Cerebellar nuclear complex (tissue), 1 donor: ENCODE measurements around the gene SENP8.
"Not testable (repeated sequence)": the region's sequence is repeated elsewhere in the genome, so short reads cannot be mapped to it uniquely, and the experiment has no call there.

Source experiments
- DNase-seq, 2 experiments: peaks; one replicate each; lab custom pipeline; 2025; lab: John Stamatoyannopoulos, UW

The SENP8 gene

GRCh38 chr15:72155635-72156616, 37.7 kb downstream of the SENP8 start:
- peak; percentile 51 to 80 for DNase-seq

DNA sequence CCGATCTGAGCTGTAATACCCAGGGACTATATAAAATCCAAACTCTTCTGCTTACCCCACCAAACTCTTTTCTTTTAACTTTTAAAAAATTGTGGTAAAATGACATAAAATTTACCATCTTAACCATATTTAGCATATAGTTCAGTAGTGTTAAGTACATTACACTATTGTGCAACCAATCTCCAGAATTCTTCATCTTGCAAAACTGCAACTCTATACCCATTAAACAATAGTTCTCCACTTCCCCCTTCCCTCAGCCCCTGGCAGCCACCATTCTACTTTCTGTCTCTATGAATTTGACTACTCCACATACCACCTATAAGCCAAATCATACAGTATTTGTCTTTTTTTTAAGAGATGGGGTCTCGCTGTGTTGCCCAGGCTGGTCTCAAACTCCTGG, 38.7 kb downstream of the SENP8 start:
- no peak for DNase-seq

DNA sequence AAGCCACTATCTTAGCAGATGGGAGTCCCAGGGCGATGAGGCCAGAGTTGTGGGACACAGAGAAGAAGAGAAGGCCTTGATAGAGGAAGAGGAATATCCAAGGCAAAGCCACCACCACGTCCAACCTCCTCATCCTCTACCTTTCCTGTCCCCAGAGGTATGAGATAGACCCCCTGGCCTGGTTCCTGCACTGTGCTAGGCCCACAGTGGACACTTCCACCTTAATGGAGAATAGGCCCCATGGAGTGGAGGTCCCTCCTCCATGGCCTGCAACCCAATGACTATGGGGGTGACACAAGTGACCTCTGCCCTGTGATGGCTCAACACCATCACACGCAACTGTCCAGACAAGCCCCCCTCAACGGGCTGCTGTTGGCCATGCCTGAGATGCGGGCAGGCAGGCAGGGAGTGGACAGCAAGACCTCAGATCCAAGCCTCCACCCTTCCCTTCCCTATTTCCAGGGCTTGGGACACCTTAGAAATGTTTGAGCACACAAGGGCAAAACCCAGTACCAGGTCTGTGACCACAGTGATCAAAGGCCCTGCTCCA, 42.6 kb downstream of the SENP8 start:
- no peak for DNase-seq

- DNase-seq: no peak
Observed at GRCh38 chr15:72161361-72162132, 43.3 kb downstream of the SENP8 start.

GRCh38 chr15:72162569-72162968, 44.4 kb downstream of the SENP8 start:
- DNase-seq: no peak

- DNase-seq: no peak
Observed at GRCh38 chr15:72163719-72164118, 45.5 kb downstream of the SENP8 start.

DNA sequence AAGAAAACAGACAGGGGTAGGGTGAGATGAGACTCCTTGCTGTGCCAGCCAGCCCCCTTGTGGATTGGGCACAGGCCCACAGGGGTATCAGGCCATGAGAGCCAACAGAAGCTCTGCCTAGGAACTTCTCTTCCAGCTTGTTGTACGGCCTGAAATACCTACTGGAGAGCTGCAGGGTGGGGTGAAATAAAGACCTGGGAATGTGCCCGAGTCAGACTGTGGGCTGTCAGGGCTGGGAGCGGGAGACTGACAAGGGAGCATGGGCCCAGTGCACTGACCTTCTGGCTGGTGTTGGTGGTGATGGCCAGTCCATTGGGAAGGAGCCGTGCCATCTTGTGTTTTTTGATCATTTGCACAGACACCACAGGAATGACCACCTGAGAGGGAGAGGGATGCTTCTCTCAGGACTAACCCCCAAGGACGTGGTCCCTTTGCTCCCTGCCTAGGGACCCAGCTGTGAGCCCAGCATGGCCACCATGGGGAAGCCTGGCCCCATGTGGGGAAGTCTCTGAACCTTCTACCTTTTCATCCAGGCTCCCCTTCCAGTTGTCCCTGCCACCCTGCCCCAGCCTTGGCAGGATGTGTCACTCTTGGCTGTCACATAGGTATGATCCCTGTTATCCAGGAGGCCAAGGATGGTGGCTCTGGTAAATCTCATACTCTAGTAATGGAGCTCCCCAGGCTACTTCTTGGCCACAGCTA, 48.7 kb downstream of the SENP8 start:
- no peak for DNase-seq

DNA sequence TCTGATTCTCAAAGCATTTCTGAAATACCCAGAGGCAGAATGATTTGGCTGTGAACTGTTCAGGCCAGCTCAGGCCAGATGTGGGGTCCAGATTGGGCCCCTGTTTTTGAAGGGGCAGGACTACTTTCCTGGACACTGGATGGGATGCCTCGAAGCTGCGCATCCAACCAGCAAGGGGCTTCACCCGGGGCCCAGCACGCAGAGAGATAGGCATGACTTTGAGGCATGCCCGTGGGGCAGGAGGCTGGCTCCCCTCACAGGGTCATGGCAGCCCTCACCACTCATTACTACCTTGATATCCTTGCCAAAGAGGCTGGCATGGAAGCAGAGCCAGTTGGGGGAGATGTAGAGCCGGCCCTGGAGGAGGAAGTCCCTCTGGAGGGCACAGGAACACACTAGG, 49.2 kb downstream of the SENP8 start:
- DNase-seq: no peak

GRCh38 chr15:72168131-72168807, 50.1 kb downstream of the SENP8 start:
- no peak for DNase-seq

DNA sequence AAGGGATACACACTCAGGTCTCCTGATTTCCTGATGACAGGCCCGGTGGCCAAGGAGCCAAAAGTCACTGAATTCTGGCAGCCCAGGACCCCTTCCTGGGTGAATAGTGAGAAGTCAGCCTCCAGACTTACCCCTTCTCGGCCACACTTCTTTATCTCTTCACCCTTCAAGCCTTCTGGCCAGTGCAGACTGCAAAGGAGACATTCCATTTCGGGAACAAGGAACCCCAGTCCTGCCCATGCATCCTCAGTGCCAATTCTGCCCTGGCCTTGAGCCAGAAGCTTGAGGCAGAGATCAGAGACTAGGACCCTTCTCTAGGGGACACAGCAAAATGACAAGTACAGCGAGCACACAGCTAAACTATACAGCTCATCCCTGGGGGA, 50.6 kb downstream of the SENP8 start:
- DNase-seq: no peak

GRCh38 chr15:72169236-72169920, 51.2 kb downstream of the SENP8 start:
- DNase-seq: no peak

DNA sequence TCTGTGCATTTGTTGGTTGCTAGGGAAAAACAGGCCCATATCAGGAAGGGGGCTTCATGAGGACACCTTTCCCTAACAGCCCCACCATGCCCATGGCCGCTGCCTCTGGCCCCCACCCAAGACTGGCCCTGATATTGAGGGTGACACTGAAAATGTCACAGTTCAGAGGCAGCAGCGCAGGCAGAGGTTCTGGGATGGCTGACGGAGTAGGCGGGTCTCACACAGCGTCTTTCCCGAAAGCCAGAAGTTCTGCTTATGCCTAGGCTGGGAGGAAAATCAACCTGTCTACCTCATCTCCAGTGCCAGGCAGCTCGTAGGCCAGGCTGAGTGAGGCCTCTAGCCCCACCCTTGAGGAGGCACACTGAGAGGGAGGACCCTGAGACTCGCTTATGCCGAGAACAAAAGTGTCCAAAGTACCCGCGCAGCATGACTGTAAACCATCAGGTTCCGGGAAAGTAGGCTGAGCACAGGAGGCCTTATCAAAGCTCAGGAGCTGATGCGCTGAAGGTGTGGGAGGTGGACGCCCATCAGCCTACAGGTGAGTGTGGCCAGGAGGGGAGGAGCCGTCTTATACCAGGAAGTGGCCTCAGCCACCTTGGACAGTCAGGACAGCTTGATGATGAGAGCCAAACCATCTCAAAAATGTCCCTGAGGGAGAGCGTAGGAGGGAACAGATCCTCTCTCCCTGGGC, 51.9 kb downstream of the SENP8 start:
- no peak for DNase-seq

DNA sequence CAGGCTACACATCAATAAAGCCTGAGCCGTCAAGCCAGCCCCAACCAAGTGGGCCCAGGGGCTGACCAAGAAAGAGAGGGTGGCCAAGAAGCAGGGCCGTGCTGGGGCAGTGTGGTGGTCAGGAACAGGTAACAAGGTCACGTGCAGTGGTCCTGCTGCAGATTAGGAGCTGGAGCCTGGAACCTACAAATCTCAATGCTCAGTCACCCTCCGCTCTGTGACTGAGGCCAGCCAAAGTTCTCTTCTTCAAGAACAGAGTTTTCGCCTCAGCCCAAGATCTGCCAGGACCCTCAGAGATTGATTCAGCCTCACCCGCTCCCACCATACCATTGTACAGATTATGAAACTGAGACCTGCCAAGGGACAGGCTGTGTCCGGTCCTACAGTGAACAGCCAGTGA, 52.5 kb downstream of the SENP8 start:
- DNase-seq: no peak

- DNase-seq: not testable (repeated sequence)
Observed at GRCh38 chr15:72171978-72172377, 53.8 kb downstream of the SENP8 start.

DNA sequence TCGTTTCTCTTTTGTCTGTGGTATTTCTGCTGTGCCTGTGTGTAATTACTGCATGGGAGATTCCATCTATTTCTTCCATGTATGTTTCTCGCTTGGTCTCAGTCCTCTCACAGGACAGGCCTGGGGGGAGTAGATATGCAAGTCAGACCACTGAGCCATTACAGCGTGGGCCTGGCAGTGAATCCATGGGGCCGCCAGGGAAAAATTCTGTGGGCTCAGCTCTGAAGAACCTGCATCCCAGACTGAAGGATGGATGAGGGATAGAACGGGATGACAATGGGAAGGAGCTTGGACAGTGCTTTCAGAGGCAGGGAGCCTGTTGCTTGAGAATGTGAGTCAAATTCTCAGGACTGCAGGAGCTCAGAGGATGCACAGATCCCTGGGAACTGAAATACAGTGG, 54.6 kb downstream of the SENP8 start:
- DNase-seq: no peak

DNA sequence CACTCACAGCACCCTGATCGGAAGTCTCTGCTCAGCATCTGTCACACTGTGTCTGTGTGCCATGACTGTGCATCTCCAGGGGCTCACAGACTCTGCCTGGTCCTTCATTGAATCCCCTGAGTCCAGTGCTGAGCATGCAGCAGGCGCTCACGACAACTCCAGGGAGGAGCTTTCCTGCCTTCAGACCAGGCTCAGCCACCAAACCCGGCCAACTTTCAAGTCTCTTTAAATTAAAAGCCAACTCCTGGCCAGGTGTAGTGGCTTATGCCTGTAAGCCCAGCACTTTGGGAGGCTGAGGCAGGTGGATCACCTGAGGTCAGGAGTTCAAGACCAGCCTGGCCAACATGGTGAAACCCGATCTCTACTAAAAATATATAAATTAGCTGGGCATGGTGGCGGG, 55.2 kb downstream of the SENP8 start:
- DNase-seq: no peak

DNA sequence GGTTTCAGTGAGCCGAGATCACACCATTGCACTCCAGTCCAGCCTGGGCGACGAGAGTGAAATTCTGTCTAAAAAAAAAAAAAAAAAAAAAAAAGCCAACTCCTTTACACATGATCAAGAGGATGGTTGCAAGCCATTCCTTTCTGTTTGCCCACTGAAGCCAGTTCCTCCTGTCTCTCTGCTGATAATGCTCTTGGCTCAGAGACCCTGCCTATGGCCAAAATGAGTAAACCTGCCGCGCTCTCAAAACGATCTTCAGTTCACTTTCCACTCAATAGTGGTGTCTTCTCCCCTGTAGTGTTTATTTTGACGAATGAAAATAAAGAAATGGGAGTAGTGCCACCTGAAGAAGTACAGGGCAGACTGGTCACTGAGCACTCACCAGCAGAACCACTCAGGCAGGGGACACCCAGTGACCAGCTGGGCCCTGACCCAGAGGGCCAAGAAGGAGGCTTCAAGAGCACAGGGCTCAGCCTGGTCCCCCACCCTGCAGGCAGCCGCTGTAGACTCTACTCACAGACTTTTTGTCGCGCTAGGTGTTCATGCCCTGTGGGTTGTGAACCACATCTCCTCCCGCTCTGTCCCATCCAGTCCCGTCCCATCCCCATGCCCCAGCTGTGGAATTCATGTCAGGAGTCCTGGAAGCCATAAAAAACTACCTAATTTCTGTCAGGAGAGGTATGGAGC, 55.8 kb downstream of the SENP8 start:
- DNase-seq: no peak

DNA sequence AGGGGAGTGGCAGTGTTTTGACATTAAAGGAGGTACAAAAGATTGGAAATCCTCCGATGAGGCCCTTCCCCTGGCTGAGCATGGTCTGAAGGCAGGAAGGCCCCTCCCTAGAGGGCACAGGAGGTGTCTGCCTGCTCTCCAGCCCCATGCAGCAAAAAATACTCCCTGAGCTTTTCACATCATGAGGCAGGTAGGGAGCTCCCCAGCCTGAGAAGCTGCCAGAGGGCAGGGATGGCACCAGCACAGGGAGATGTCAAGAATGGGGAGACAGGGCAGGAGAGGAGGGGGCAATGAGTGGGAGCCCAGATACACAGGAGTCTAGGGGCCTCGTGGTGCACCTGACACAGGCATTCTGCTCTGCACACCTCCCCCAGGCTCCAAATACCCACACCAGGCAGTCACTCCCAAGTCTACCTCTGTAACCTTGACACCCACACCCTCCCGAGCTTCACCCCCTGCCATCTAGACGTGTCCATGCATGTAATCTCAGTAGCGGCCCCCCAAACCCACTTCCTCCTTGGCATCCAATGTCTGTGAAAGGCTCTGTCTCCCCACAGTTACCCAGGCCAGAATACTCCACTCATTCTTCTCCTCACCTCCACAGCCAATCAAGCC, 56.5 kb downstream of the SENP8 start:
- no peak for DNase-seq
